Measurements from ENCODE around the gene TLK2.
A peak's percentile ranks its signal among the peaks of the same experiment; 100 is the strongest.
"Not testable (repeated sequence)": the region's sequence is repeated elsewhere in the genome, so short reads cannot be mapped to it uniquely, and the experiment has no call there.

The TLK2 gene

GRCh38 chr17:62478424-62478879 lies at the start of gene TLK2:
TSS of gene TLK2 (plus strand) at chr17:62478825. CDS start at chr17:62481126, 2,301 bp downstream.
- DNase-seq = peak; percentile 72 to 88

- not testable (repeated sequence) for DNase-seq
Measured at GRCh38 chr17:62435251-62435650, 43.4 kb upstream of the TLK2 start.

- DNase-seq = not testable (repeated sequence)
Measured at GRCh38 chr17:62441181-62441580, 37.4 kb upstream of the TLK2 start.

- no peak for DNase-seq
Measured at GRCh38 chr17:62444063-62444462, 34.6 kb upstream of the TLK2 start.

GRCh38 chr17:62445791-62446190 lies 32.8 kb upstream of the TLK2 start:
- DNase-seq = not testable (repeated sequence)

GRCh38 chr17:62452195-62452594 lies 26.4 kb upstream of the TLK2 start:
- not testable (repeated sequence) for DNase-seq

GRCh38 chr17:62453041-62453440 lies 25.6 kb upstream of the TLK2 start:
- DNase-seq = not testable (repeated sequence)

GRCh38 chr17:62453656-62454055 lies 25.0 kb upstream of the TLK2 start:
- DNase-seq = not testable (repeated sequence)

GRCh38 chr17:62454111-62454510 lies 24.5 kb upstream of the TLK2 start:
- not testable (repeated sequence) for DNase-seq

GRCh38 chr17:62456016-62456415 lies 22.6 kb upstream of the TLK2 start:
- no peak for DNase-seq

GRCh38 chr17:62458483-62458882 lies 20.1 kb upstream of the TLK2 start:
- not testable (repeated sequence) for DNase-seq

GRCh38 chr17:62464422-62464821 lies 14.2 kb upstream of the TLK2 start:
- DNase-seq = not testable (repeated sequence)

- not testable (repeated sequence) for DNase-seq
Measured at GRCh38 chr17:62465271-62465670, 13.4 kb upstream of the TLK2 start.

GRCh38 chr17:62470666-62471379 lies 7.8 kb upstream of the TLK2 start:
- peak; percentile 4 to 60 for DNase-seq

GRCh38 chr17:62471380-62471880 lies 7.2 kb upstream of the TLK2 start:
- not testable (repeated sequence) for DNase-seq

GRCh38 chr17:62473030-62473982 lies 5.3 kb upstream of the TLK2 start:
- DNase-seq = peak in 1 of 2 experiments; percentile 29

GRCh38 chr17:62477111-62477510 lies 1.5 kb upstream of the TLK2 start:
- not testable (repeated sequence) for DNase-seq

- DNase-seq = peak in 1 of 2 experiments; percentile 28
Measured at GRCh38 chr17:62477718-62478408, 762 bp upstream of the TLK2 start.

GRCh38 chr17:62478880-62479638 lies 434 bp downstream of the TLK2 start:
- not testable (repeated sequence) for DNase-seq

- DNase-seq = not testable (repeated sequence)
Measured at GRCh38 chr17:62479639-62480258, 1.1 kb downstream of the TLK2 start.

- not testable (repeated sequence) for DNase-seq
Measured at GRCh38 chr17:62482553-62482952, 3.9 kb downstream of the TLK2 start.

Measured in NCI-H1930 (cell line).